Measurements from ENCODE around the gene RNF41. TPM values are rescaled to one million over a fixed set of nuclear protein-coding genes. Genes with fewer than 3 reads are reported as not detected.

RNF41 gene
- total and polyA plus RNA-seq, 2 of the 13 experiments (the other 11 are each of a cell fraction or from before 2014, with no cell fraction given): 27.1 to 39.4 TPM

DNA sequence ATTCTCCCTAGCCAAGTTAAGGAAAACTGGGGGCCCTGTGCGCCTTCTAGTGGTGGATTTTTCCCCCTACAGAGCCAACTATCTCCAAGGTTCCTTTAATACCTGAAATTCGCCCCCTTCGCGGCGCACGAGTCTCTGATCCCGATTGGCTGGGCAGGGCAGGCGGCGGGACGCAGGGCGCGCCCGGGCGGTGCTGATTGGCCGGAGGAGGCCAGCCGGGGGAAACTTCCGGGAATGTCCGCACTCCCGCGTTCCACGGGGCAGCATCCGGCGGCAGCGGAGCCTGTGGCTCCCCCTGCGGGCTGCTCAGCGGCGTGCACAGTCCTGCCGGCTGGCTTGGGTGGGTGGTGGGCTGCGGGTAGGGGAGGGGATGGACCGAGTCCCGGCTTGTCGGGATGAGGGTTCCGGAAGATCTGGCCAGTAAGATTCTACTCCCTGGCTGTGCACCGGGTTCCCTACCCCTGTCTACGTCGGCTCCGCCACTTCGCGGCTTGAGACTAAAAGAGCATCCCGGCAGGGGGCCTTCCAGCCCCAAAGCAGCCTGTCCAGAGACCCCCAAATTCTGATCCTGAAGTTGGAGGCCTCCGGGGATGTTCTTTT lies 2.5 kb upstream of the RNF41 start, which contains the start of gene NABP2 (continued):
- peak; percentile 34 for TF ChIP-seq AGO2 (optimal IDR thresholded peaks at IDR 0.05; ENCODE audit: low read depth, low read length)
- TF ChIP-seq, protein P1, sequence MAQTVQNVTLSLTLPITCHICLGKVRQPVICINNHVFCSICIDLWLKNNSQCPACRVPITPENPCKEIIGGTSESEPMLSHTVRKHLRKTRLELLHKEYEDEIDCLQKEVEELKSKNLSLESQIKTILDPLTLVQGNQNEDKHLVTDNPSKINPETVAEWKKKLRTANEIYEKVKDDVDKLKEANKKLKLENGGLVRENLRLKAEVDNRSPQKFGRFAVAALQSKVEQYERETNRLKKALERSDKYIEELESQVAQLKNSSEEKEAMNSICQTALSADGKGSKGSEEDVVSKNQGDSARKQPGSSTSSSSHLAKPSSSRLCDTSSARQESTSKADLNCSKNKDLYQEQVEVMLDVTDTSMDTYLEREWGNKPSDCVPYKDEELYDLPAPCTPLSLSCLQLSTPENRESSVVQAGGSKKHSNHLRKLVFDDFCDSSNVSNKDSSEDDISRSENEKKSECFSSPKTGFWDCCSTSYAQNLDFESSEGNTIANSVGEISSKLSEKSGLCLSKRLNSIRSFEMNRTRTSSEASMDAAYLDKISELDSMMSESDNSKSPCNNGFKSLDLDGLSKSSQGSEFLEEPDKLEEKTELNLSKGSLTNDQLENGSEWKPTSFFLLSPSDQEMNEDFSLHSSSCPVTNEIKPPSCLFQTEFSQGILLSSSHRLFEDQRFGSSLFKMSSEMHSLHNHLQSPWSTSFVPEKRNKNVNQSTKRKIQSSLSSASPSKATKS (CRISPR knock-in tag; IDR thresholded peaks at IDR 0.05): no peak
- TF ChIP-seq AKAP8 (CRISPR knock-in tag; IDR thresholded peaks at IDR 0.05): peak; percentile 43; the same call in 1 of the 2 replicates
- TF ChIP-seq, protein P2, sequence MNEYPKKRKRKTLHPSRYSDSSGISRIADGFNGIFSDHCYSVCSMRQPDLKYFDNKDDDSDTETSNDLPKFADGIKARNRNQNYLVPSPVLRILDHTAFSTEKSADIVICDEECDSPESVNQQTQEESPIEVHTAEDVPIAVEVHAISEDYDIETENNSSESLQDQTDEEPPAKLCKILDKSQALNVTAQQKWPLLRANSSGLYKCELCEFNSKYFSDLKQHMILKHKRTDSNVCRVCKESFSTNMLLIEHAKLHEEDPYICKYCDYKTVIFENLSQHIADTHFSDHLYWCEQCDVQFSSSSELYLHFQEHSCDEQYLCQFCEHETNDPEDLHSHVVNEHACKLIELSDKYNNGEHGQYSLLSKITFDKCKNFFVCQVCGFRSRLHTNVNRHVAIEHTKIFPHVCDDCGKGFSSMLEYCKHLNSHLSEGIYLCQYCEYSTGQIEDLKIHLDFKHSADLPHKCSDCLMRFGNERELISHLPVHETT (CRISPR knock-in tag; conservative IDR thresholded peaks at IDR 0.05): no peak
- TF ChIP-seq, protein P3, sequence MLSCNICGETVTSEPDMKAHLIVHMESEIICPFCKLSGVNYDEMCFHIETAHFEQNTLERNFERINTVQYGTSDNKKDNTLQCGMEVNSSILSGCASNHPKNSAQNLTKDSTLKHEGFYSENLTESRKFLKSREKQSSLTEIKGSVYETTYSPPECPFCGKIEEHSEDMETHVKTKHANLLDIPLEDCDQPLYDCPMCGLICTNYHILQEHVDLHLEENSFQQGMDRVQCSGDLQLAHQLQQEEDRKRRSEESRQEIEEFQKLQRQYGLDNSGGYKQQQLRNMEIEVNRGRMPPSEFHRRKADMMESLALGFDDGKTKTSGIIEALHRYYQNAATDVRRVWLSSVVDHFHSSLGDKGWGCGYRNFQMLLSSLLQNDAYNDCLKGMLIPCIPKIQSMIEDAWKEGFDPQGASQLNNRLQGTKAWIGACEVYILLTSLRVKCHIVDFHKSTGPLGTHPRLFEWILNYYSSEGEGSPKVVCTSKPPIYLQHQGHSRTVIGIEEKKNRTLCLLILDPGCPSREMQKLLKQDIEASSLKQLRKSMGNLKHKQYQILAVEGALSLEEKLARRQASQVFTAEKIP (CRISPR knock-in tag; IDR thresholded peaks at IDR 0.05; ENCODE audit: borderline replicate concordance): no peak
- peak; percentile 59; the same call in 1 of the 2 replicates for TF ChIP-seq KMT2A (CRISPR knock-in tag; IDR thresholded peaks at IDR 0.05)
- TF ChIP-seq, protein P4, sequence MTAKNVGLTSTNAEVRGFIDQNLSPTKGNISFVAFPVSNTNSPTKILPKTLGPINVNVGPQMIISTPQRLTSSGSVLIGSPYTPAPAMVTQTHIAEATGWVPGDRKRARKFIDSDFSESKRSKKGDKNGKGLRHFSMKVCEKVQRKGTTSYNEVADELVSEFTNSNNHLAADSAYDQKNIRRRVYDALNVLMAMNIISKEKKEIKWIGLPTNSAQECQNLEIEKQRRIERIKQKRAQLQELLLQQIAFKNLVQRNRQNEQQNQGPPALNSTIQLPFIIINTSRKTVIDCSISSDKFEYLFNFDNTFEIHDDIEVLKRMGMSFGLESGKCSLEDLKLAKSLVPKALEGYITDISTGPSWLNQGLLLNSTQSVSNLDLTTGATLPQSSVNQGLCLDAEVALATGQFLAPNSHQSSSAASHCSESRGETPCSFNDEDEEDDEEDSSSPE (CRISPR knock-in tag; IDR thresholded peaks at IDR 0.05): peak; percentile 94
- TF ChIP-seq MTF1 (CRISPR knock-in tag; IDR thresholded peaks at IDR 0.05): no peak
- TF ChIP-seq, protein P5, sequence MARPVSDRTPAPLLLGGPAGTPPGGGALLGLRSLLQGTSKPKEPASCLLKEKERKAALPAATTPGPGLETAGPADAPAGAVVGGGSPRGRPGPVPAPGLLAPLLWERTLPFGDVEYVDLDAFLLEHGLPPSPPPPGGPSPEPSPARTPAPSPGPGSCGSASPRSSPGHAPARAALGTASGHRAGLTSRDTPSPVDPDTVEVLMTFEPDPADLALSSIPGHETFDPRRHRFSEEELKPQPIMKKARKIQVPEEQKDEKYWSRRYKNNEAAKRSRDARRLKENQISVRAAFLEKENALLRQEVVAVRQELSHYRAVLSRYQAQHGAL (CRISPR knock-in tag; IDR thresholded peaks at IDR 0.05; ENCODE audit: not compliant biosample characterization): no peak
- TF ChIP-seq, protein P6, sequence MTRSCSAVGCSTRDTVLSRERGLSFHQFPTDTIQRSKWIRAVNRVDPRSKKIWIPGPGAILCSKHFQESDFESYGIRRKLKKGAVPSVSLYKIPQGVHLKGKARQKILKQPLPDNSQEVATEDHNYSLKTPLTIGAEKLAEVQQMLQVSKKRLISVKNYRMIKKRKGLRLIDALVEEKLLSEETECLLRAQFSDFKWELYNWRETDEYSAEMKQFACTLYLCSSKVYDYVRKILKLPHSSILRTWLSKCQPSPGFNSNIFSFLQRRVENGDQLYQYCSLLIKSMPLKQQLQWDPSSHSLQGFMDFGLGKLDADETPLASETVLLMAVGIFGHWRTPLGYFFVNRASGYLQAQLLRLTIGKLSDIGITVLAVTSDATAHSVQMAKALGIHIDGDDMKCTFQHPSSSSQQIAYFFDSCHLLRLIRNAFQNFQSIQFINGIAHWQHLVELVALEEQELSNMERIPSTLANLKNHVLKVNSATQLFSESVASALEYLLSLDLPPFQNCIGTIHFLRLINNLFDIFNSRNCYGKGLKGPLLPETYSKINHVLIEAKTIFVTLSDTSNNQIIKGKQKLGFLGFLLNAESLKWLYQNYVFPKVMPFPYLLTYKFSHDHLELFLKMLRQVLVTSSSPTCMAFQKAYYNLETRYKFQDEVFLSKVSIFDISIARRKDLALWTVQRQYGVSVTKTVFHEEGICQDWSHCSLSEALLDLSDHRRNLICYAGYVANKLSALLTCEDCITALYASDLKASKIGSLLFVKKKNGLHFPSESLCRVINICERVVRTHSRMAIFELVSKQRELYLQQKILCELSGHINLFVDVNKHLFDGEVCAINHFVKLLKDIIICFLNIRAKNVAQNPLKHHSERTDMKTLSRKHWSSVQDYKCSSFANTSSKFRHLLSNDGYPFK (CRISPR knock-in tag; IDR thresholded peaks at IDR 0.05; ENCODE audit: borderline replicate concordance): peak; percentile 78; the same call in 1 of the 2 replicates
- peak; percentile 72; the same call in 1 of the 2 replicates for TF ChIP-seq ZNF350 (CRISPR knock-in tag; IDR thresholded peaks at IDR 0.05; ENCODE audit: borderline replicate concordance, low read depth)
- no peak for TF ChIP-seq ZNF749 (CRISPR knock-in tag; IDR thresholded peaks at IDR 0.05; ENCODE audit: borderline replicate concordance)
- 0 out of 2 replicates have a peak, but pooled peaks have one; percentile 23 for TF ChIP-seq ZNF670 (CRISPR knock-in tag; IDR thresholded peaks at IDR 0.05; ENCODE audit: borderline replicate concordance)
- TF ChIP-seq RXRB (CRISPR knock-in tag; IDR thresholded peaks at IDR 0.05; ENCODE audit: borderline replicate concordance): peak; percentile 33; the same call in 1 of the 2 replicates
- TF ChIP-seq CCDC6 (CRISPR knock-in tag; IDR thresholded peaks at IDR 0.05): peak; percentile 87
- TF ChIP-seq ZNF552 (CRISPR knock-in tag; IDR thresholded peaks at IDR 0.05; ENCODE audit: borderline replicate concordance): 0 out of 2 replicates have a peak, but pooled peaks have one; percentile 35

Measured in HepG2 (cell line).